Sigmoid colon (tissue), 7 donors: ENCODE data around the gene RASD2. TPM values are rescaled to one million over a fixed set of nuclear protein-coding genes. Genes with fewer than 3 reads are reported as not detected.

ENCODE experiments used
- DNase-seq: peaks from one replicate; pipeline ENCODE4 v3.0.0-alpha.2; 2019
- H3K27ac ChIP-seq, 4 donors: fragments of 200-600 bp; sonication (generic); one replicate each; pipeline ENCODE4 v1.5.1; 2016 to 2019; ENCODE audit warnings: mild to moderate bottlenecking in 1 of 4
- H3K27me3 ChIP-seq, 3 donors: fragments of 200-600 bp; sonication (generic); one replicate each; pipeline ENCODE4 v1.5.1; 2019; ENCODE audit warnings: mild to moderate bottlenecking in 1 of 3
- H3K36me3 ChIP-seq, 4 donors: fragments of 200-600 bp; sonication (generic); one replicate each; pipeline ENCODE4 v1.5.1; 2016 to 2019
- H3K4me1 ChIP-seq, 4 donors: fragments of 200-600 bp; sonication (generic); one replicate each; pipeline ENCODE4 v1.5.1; 2017 to 2019
- H3K4me3 ChIP-seq, 4 donors: fragments of 200-600 bp; sonication (generic); one replicate each; pipeline ENCODE4 v1.5.1; 2017 to 2019; ENCODE audit warnings: mild to moderate bottlenecking in 2 of 4, moderate library complexity in 1 of 4
- H3K9me3 ChIP-seq, 4 donors: fragments of 200-600 bp in 3 of 4; sonication (generic) in 3 of 4; one replicate each; pipeline versions ENCODE4 v1.5.1 to v1.6.1; 2013 to 2019
- EP300 ChIP-seq, 4 donors: sonication (generic); formaldehyde crosslinking; IDR thresholded peaks; one replicate each; pipeline ENCODE4 v1.6.1; 2017; ENCODE audit warnings: antibody characterized with exemption in 4 of 4
- POLR2A ChIP-seq, 2 donors: fragments of 450-650 bp; IDR thresholded peaks; one replicate each; pipeline ENCODE4 v1.6.1; 2016; ENCODE audit warnings: antibody characterized with exemption in 2 of 2, mild to moderate bottlenecking in 2 of 2, moderate library complexity in 2 of 2
- POLR2AphosphoS5 ChIP-seq, 4 donors: sonication (generic); formaldehyde crosslinking; IDR thresholded peaks; one replicate each; pipeline ENCODE4 v1.6.1; 2017; ENCODE audit warnings: antibody characterized with exemption in 4 of 4
- WGBS, 2 donors: extraction: QIAGEN DNeasy Blood & Tissue Kit; methylation state at CpG; one replicate each; pipeline ENCODE4 v1.1.7; 2013; 5-methylcytosine and 5-hydroxymethylcytosine counted together
- intact Hi-C: fragments of 100-400 bp; cut with DNase I; formaldehyde crosslinking; loops from one replicate; pipeline ENCODE4 v1.15.1; 2023
- polyA plus RNA-seq, 3 donors: library from polyadenylated mRNA; stranded (reverse); fragments of 200-250 nt; gene quantifications; one replicate each; pipeline ENCODE4 v1.2.3, GENCODE V29; 2013
- total RNA-seq, 4 donors: library from RNA; depleted of rRNA; stranded (reverse); fragments of >200 nt; gene quantifications; one replicate each; pipeline ENCODE4 v1.1.0, GENCODE V29; 2016
- TF ChIP-seq, protein P1 (sequence below), 4 experiments: fragments of 450-650 bp in 3 of 4; fragments of 200-600 bp in 1 of 4; IDR thresholded peaks; one replicate each; pipeline ENCODE4 v1.5.1; 2016 to 2019; ENCODE audit warnings: antibody characterized with exemption in 4 of 4, mild to moderate bottlenecking in 3 of 4, moderate library complexity in 2 of 4
- donor health status: healthy with polysubstance abuse.
- donor health status: Bipolar disorder and iron deficiency.
- donor health status: healthy.

RASD2 gene
- total and polyA plus RNA-seq, 7 donors: 6.6 to 22.8 (median 12.0) TPM

GRCh38 chr22:35575116-35575748 is 34.6 kb downstream of the RASD2 start:
- Histone ChIP-seq H3K36me3 (no peaks in the 10 kb centered on the region), H3K4me3 (no peak overlapping the region), H3K4me1 (no peaks in the 10 kb centered on the region), H3K9me3 (no peaks in the 10 kb centered on the region), H3K27ac (no peak overlapping the region), H3K27me3 (no peaks in the 10 kb centered on the region)
- TF ChIP-seq POLR2AphosphoS5 (IDR thresholded peaks at IDR 0.05) (no peak), POLR2A (IDR thresholded peaks at IDR 0.05) (no peak), EP300 (IDR thresholded peaks at IDR 0.05) (no peak)
- TF ChIP-seq, protein P1, sequence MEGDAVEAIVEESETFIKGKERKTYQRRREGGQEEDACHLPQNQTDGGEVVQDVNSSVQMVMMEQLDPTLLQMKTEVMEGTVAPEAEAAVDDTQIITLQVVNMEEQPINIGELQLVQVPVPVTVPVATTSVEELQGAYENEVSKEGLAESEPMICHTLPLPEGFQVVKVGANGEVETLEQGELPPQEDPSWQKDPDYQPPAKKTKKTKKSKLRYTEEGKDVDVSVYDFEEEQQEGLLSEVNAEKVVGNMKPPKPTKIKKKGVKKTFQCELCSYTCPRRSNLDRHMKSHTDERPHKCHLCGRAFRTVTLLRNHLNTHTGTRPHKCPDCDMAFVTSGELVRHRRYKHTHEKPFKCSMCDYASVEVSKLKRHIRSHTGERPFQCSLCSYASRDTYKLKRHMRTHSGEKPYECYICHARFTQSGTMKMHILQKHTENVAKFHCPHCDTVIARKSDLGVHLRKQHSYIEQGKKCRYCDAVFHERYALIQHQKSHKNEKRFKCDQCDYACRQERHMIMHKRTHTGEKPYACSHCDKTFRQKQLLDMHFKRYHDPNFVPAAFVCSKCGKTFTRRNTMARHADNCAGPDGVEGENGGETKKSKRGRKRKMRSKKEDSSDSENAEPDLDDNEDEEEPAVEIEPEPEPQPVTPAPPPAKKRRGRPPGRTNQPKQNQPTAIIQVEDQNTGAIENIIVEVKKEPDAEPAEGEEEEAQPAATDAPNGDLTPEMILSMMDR (IDR thresholded peaks at IDR 0.05): no peak
- intact Hi-C loops: no loop called here
- no peak for DNase-seq
- 51 to 54% methylated on average over 15 of the region's 15 CpGs for WGBS, 2 donors

- no peaks in the 10 kb centered on the region for H3K36me3 ChIP-seq
- WGBS, 2 donors: 86% methylated on average over 8 of the region's 8 CpGs
- H3K27me3 ChIP-seq: no peaks in the 10 kb centered on the region
- no peak for DNase-seq
- TF ChIP-seq, protein P1 (IDR thresholded peaks at IDR 0.05): no peak
- no peak for TF ChIP-seq EP300 (IDR thresholded peaks at IDR 0.05)
- no peak for TF ChIP-seq POLR2A (IDR thresholded peaks at IDR 0.05)
- no peak for TF ChIP-seq POLR2AphosphoS5 (IDR thresholded peaks at IDR 0.05)
- intact Hi-C loops: no loop called here
- H3K27ac ChIP-seq: no peak overlapping the region
- no peak overlapping the region for H3K4me3 ChIP-seq
- H3K4me1 ChIP-seq: peaks cover 0 to 4% (median 2%) of the 10 kb centered on the region in 4 donors
- H3K9me3 ChIP-seq: no peaks in the 10 kb centered on the region
Measured at GRCh38 chr22:35576671-35577070, 36.0 kb downstream of the RASD2 start.

GRCh38 chr22:35577799-35578659 is 37.4 kb downstream of the RASD2 start:
- DNase-seq: no peak
- TF ChIP-seq, protein P1 (IDR thresholded peaks at IDR 0.05): no peak
- TF ChIP-seq POLR2AphosphoS5 (IDR thresholded peaks at IDR 0.05): no peak
- Histone ChIP-seq H3K9me3 (no peaks in the 10 kb centered on the region), H3K4me1 (peaks cover 0 to 18% (median 15%) of the 10 kb centered on the region in 4 donors), H3K4me3 (no peak overlapping the region), H3K36me3 (no peaks in the 10 kb centered on the region), H3K27ac (no peak overlapping the region), H3K27me3 (no peaks in the 10 kb centered on the region)
- intact Hi-C loops: no loop called here
- 94% methylated on average over 2 of the region's 2 CpGs for WGBS, 2 donors

DNA sequence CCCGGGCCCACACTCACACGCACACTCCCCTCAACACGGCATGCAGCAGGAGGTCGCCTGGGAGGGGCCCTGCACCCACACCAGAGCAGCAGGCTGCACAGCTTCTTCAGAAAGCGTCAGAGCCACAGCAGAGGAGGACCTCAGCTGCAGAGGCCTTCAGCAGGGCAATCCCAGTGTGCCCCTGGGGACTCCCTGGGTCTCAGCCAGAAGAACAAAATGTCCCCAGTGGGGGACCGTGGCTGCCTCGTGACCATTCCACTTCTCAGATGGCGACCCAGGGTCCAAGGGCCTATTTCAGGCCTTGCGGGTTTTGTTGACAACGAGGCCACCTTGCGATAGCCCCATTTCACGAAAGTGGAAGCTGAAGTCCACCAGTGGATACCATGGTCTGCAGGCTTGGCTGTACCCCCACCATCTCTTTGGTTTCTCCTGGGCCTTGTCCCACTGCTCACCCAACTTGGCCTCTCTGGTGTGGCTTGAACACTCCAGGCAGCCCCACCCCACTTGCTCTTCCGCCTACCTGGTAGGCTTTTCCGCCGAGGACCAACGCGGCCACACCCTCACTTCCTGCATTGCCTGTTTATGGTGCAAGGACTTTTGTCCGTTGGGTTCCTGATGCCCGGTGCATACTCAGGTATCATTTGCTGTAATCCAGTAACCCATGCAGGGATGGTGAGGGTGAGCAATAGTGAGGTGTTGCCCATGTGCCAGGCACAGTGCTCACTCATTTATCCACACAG is 38.4 kb downstream of the RASD2 start:
- intact Hi-C loops: no loop called here
- H3K9me3 ChIP-seq: no peaks in the 10 kb centered on the region
- WGBS, 2 donors: 63 to 79% methylated on average over 19 of the region's 19 CpGs

More for the DNA sequence above, 38.4 kb downstream of the RASD2 start:
- H3K27me3 ChIP-seq: no peaks in the 10 kb centered on the region
- H3K36me3 ChIP-seq: no peaks in the 10 kb centered on the region
- DNase-seq: no peak
- no peak overlapping the region for H3K27ac ChIP-seq
- peaks cover 0 to 27% (median 20%) of the 10 kb centered on the region in 4 donors for H3K4me1 ChIP-seq
- H3K4me3 ChIP-seq: no peak overlapping the region
- TF ChIP-seq, protein P1 (IDR thresholded peaks at IDR 0.05): no peak
- no peak for TF ChIP-seq POLR2A (IDR thresholded peaks at IDR 0.05)
- no peak for TF ChIP-seq POLR2AphosphoS5 (IDR thresholded peaks at IDR 0.05)
- no peak for TF ChIP-seq EP300 (IDR thresholded peaks at IDR 0.05)
